Amniotic epithelial cell (primary cell): Measurements from ENCODE around the gene HIC1.

Experiments used
- DNase-seq: peaks from one replicate; pipeline ENCODE4 v3.0.0-alpha.2; 2010; ENCODE audit warnings: low read depth

Gene HIC1

GRCh38 chr17:2076087-2076984, 21.4 kb downstream of the HIC1 start:
- peak; percentile 59 for DNase-seq

GRCh38 chr17:2077040-2077439, 22.1 kb downstream of the HIC1 start:
- no peak for DNase-seq

DNA sequence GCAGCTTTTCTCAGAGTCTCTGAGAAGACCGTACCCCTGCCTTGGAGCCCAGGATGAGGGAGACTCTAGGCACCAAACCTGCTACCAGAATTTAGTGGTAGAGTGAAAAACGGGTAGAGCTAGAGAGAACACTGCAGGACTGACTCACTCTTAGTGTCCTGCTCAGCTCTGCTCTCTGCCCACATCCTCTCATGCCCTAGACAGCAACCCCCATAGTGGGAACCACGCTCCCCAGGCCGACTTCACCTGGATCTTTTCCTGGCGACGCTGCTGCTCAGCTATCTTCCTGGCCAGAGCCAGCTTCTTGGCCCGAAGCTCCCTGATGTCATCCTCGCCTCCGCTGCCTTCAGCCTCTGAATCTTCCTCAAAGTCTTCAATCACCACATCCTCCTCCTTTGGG, 26.7 kb downstream of the HIC1 start:
- DNase-seq, result peak; percentile 70

DNA sequence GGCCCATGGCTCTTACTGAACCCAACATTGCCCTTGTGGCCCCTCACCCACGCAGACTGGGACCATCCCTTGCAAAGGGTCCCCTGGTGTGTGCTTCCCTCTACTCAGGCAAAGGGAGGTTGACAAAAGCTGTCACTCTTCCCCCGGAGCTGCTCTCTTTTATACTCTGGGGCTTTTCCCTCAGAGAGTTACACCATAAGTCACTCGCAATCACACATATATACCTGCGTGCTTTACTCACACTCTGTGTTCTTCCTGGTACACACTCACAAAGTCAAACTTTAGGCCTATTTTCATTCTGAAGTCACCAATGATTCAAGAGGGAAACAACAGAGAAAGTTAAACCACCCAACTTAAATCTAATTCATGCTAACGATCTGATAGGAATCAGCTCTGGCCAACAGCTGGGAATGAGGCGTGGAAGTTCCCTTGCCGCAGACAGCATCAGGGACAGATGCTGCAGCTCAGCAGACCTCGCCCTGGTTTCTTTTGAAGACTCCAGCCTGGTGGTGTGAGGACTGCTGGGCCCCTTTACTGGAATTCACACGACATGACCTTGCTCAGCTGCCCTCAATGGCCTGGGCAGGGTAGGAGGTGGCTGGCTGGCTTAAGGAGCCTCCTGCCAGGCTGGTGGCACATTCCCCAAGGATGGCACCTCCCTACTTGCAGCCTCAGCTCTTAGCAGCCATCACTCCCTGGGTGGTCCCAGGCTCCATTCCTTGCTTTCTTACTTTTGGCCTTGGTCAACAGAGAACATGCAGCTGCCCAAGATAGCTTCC, 27.3 kb downstream of the HIC1 start:
- no peak for DNase-seq

DNA sequence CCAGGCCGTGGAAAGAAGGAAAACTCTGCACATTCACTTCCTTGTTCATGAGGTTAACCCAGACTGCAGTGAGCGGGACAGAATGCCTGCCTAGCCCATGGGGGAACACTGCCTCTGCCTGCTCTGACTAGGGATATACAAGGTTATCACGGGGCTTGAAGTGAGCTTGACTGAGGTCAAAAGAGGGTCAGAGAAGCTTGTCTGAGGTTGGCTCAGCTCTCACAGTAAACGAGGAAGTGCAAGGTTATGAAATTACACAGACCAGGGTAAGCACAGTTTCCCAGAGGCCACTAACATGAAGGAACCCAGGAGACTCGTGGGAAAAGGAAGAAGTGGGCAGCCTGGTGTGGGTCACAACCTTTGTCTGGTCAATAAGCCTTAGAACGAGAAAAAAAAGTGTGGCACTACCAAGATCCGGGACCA, 28.7 kb downstream of the HIC1 start:
- peak; percentile 93 for DNase-seq

GRCh38 chr17:2084036-2084765, 29.3 kb downstream of the HIC1 start:
- no peak for DNase-seq

DNA sequence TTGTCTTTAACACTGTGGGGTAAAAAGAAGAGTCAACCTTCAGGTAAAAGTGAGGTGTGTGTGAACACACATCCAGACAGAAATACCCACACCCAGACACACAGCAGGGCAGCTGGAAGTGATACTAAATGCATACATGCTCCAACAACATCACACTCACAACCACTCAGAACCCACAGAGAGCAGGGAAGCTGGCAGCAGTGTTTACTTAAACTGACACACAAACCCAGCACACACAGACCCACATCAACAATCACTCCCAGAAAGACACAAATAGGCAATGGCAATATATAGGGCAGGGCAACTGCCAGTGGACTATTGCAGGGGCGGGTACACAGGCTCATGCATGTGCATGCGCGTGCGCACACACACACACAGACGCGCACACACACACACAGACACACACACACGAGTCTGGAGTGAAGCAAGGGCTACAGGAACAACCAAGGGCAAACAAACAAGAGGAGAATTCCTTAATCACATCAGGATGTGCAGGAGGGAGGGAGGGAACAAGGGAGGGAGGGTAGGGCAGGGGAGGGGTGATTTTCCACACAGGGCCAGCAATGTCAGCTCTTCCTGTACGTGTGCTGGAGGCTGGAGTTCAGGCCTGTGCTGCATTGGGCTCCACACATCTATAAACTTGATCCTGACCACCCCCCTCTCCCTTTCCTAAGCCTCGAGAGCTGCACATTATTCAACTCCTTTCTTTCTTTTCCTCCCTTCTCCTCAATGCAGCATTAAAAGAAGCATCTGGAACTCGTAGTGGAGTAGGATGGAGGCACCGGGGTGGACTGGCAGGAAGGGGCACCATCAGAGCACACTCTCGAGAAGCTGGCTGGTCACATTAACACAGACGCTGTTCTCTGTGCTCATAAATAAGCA, 30.1 kb downstream of the HIC1 start:
- DNase-seq, result peak; percentile 87

DNA sequence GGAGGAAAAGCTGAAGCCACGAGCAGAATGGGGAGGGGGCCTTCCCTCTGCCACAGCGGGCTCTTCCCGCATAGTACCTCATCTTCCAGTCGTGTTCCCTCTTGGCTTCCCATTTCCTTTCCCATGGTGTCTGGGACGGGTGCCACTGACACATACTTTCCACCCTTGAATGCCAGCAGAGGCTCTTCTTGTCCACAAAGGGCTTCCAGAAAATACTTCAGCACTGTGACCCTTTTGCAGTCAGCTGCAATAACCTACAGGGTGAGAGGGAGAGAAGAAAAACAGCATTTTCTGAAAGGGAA, 30.7 kb downstream of the HIC1 start:
- DNase-seq, result no peak

DNA sequence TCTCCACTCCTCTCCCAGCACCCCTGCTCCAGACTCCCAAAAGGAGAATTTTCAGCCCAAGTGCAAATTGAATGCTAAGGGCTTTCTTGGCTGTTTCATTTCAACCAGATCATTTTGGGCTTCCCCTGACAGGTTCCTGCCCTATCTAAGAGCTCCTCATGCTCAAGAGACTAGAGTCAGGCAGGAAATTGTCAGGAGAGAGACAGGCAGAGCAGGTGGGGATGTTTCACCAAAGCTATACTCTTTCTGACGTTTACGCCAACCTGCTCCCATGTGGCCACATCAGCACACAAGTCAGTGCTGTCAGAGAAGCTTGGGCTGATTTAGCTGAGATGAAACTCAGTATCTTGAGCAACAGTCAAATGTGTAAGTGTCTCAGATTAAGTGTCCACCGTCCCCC, 31.4 kb downstream of the HIC1 start:
- DNase-seq, result no peak

- DNase-seq, result no peak
These were observed 32.8 kb downstream of the HIC1 start for GRCh38 chr17:2087597-2088211.

- DNase-seq, result peak; percentile 64
These were observed 34.1 kb downstream of the HIC1 start for GRCh38 chr17:2089021-2089422.

DNA sequence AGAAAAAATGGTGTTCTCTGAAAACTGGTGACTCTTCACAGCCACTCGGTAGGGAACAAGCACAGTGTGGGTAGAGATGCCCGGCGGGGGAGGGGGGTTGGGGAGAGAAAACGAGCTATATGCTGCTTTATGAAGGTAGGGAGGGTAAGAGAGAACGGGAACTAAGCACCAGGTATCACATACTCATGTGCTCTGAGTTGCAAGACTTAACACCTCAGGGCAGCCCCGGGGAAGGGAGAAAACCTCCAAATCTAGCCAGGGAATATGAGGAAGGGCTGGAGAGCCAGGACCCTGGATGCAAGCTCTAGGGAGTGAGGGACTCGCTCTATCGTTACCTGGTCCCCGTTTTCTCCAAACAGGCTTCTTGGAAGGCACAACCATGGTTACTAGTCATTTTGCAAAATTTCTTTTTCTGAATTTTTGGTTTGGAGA, 35.3 kb downstream of the HIC1 start:
- DNase-seq, result no peak

DNA sequence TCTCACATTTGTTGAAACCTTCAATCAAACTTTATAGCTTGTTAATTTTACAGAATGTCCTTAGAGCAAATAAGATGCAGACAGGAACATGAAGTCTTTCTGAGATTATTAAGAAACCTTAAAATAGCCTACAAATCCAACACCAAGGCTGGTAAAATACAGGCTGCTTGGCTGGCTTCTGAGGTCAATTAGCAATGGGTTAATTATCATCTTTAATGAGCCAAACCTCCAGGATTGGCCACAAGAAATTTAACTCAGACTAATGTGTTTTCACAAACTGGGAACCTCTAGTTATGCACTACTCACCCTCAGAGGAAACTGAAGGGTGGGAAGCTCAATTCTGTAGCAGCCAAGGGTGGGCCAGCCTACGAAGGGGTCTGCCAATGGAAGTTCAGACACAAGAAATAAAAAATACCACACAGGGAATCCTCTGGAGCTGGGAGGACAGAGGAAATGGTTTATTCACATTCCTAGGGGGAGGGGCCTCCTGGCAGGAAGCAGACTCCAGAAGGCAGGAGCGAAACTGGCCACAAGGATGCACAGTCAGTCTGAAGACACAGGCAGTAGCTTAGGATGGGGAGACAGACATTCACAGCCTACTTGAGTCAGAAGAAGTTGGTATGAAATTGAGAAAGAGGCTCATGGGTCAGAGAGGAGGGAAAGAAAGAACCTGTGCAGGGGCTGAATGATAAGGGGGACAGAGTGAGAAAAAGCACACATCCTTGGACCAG, 36.1 kb downstream of the HIC1 start:
- peak; percentile 98 for DNase-seq

GRCh38 chr17:2092253-2092652, 37.4 kb downstream of the HIC1 start:
- no peak for DNase-seq

DNA sequence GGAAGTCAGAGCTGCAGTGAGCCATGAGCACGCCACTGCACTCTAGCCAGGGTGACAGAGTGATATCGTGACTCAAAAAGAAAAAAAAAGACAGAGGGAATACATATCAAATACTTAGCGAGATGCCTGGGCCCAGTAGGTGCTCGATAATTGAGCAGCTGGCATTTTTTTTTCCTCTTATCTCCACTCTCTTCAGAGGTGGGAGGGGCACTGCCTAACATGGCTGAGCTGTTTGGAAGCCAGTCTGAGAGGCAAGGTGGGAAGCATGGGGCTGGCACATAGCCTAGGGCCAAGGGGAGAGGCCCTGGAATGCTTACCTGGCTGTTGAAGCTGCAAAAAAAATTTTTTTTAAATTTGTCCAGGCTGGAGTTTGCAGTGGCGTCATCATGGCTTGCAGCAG, 38.4 kb downstream of the HIC1 start:
- DNase-seq, result no peak

GRCh38 chr17:2094891-2095535, 40.1 kb downstream of the HIC1 start:
- peak; percentile 72 for DNase-seq

- DNase-seq, result no peak
These were observed 40.6 kb downstream of the HIC1 start for GRCh38 chr17:2095536-2095910.

DNA sequence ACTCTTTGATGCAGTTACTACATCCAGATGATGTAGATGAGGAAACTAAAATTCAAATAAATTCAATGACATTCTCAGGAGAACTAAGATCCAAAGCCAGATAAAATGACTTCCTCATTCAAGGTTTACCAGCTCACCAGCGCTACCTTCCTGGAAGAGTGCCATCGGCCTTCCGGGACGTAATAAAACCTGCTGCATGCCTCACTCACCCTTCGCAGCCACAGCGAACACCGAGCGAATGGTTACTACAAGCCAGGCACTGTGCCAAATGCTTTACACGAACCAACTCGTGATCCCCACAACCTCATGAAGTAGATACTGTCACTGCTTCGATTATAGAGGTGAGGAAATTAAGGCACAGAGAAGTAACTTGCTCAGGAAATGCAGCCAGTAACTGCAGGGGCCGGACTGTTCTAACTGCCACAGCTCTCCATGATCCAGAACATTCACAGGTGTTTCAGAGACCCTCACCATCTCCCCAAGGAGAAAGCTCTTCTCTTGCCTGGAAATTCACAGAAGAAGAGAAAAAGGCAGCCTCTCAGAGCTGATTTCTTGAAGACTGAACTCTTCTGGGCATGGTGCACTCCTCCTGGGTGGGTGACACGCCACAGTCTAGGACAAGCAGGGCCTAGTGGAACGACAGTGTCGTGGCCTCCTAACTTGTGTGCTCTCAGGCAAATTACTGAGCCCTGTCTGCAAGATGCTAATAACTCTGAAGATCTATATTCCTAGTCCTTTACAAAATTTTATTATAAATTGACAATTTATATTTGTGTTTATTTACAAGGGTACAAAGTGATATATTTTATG, 46.8 kb downstream of the HIC1 start:
- no peak for DNase-seq
